PC-3 (cell line): ENCODE results near the gene HSD11B1. TPM values are rescaled to one million over a fixed set of nuclear protein-coding genes. Genes with fewer than 3 reads are reported as not detected.

Source experiments
- ATAC-seq: fragments of 200-7000 bp; cut with Tn5 transposase; 2 replicates; pipeline ENCODE4 v1.9.1; 2020; ENCODE audit warnings: mild to moderate bottlenecking, moderate library complexity
- BruUV-seq: library from RNA; stranded (reverse); fragments of 400-500 nt; replicated peaks from 2 replicates; lab custom pipeline; 2021; lab: Mats Ljungman, UMichigan
- CTCF ChIA-PET: fragments of 300-600 bp; sonication (Branson Sonifier 250); formaldehyde crosslinking; loops from one replicate; lab custom pipeline; 2022; ENCODE audit warnings: antibody characterized with exemption; lab: Charles Lee
- POLR2A ChIA-PET: fragments of 300-600 bp; sonication (Branson Sonifier 250); formaldehyde crosslinking; loops from one replicate; lab custom pipeline; 2022; ENCODE audit warnings: antibody characterized with exemption; ENCODE audit not compliant: unreplicated experiment; lab: Charles Lee
- DNase-seq: peaks from one replicate; pipeline ENCODE4 v3.0.0-alpha.2; 2015
- H2AFZ ChIP-seq: fragments of 300-600 bp; sonication (generic); 2 replicates; pipeline ENCODE4 v1.6.0; 2016; ENCODE audit warnings: antibody characterized with exemption, low read length
- H3F3A ChIP-seq: fragments of 300-600 bp; sonication (generic); one replicate; pipeline ENCODE4 v1.6.0; 2017; ENCODE audit warnings: antibody characterized with exemption, low read length, control low read depth, mild to moderate bottlenecking; ENCODE audit not compliant: unreplicated experiment
- H3K27ac ChIP-seq: fragments of 300-600 bp; sonication (generic); 2 replicates; pipeline ENCODE4 v1.5.1; 2016; ENCODE audit warnings: mild to moderate bottlenecking, low read length
- H3K27me3 ChIP-seq: fragments of 300-600 bp; sonication (generic); 2 replicates; pipeline ENCODE4 v1.6.1; 2016; ENCODE audit warnings: low read length, mixed read lengths
- H3K36me3 ChIP-seq: fragments of 300-600 bp; sonication (generic); 2 replicates; pipeline ENCODE4 v1.6.1; 2016; ENCODE audit warnings: low read depth, mixed run types, low read length, mixed read lengths
- H3K4me1 ChIP-seq: fragments of 300-600 bp; sonication (generic); 2 replicates; pipeline ENCODE4 v1.5.1; 2016; ENCODE audit warnings: low read length; ENCODE audit not compliant: insufficient read depth
- H3K4me2 ChIP-seq: fragments of 300-600 bp; sonication (generic); 2 replicates; pipeline ENCODE4 v1.6.0; 2016; ENCODE audit warnings: low read length
- H3K4me3 ChIP-seq: fragments of 300-600 bp; sonication (generic); 2 replicates; pipeline ENCODE4 v1.5.1; 2016; ENCODE audit warnings: mild to moderate bottlenecking, low read length, mixed read lengths
- H3K79me2 ChIP-seq: fragments of 300-600 bp; sonication (generic); 2 replicates; pipeline ENCODE4 v1.6.1; 2017; ENCODE audit warnings: low read length, mixed read lengths
- H3K9ac ChIP-seq: fragments of 300-600 bp; sonication (generic); 2 replicates; pipeline ENCODE4 v1.6.0; 2016; ENCODE audit warnings: mild to moderate bottlenecking, low read length
- H3K9me2 ChIP-seq: fragments of 300-600 bp; sonication (generic); replicated peaks from 2 replicates; pipeline ENCODE4 v1.6.1; 2016; ENCODE audit warnings: mixed run types, low read length, mixed read lengths
- H3K9me3 ChIP-seq: fragments of 300-600 bp; sonication (generic); 2 replicates; pipeline ENCODE4 v1.6.1; 2016; ENCODE audit warnings: low read length, mixed read lengths
- H4K20me1 ChIP-seq: fragments of 300-600 bp; sonication (generic); 2 replicates; pipeline ENCODE4 v1.6.1; 2016; ENCODE audit warnings: low read length, mixed read lengths
- CTCF ChIP-seq: fragments of 300-600 bp; sonication (generic); conservative IDR thresholded peaks from 2 replicates; pipeline ENCODE4 v1.5.1; 2017; ENCODE audit warnings: antibody characterized with exemption, low read depth, mild to moderate bottlenecking, low read length
- EZH2 ChIP-seq: fragments of 300-600 bp; sonication (generic); IDR thresholded peaks from one replicate; pipeline ENCODE4 v1.6.1; 2017; ENCODE audit warnings: antibody characterized with exemption, mild to moderate bottlenecking, low read length; ENCODE audit not compliant: unreplicated experiment
- EZH2phosphoT487 ChIP-seq: fragments of 300-600 bp; sonication (generic); IDR thresholded peaks from 2 replicates; pipeline ENCODE4 v1.6.1; 2018; ENCODE audit warnings: mild to moderate bottlenecking, antibody characterized with exemption, low read length, borderline replicate concordance
- intact Hi-C: fragments of 100-400 bp; cut with micrococcal nuclease; formaldehyde crosslinking; loops from 2 replicates; pipeline ENCODE4 v1.9.0; 2023
- total RNA-seq: library from RNA; depleted of rRNA; stranded (reverse); fragments of >200 nt; gene quantifications from 2 replicates; pipeline ENCODE4 v1.2.3, GENCODE V29; 2014

HSD11B1 gene
- total RNA-seq, 1 experiment from 2014 or later, result not detected

- Histone ChIP-seq H3K27ac (no peak overlapping the region), H4K20me1 (peaks cover 6% of the 10 kb centered on the region; the same call in 1 of the 2 replicates), H3K9ac (no peak overlapping the region), H3K4me2 (peak overlapping the region; percentile 84; the same call in 1 of the 2 replicates), H2AFZ (no peak overlapping the region), H3F3A (no peaks in the 10 kb centered on the region), H3K4me3 (no peak overlapping the region), H3K4me1 (peaks cover 61% of the 10 kb centered on the region), H3K36me3 (no peaks in the 10 kb centered on the region), H3K79me2 (peaks cover 41% of the 10 kb centered on the region), H3K9me3 (no peaks in the 10 kb centered on the region), H3K27me3 (no peaks in the 10 kb centered on the region), H3K9me2 (no peaks in the 10 kb centered on the region)
- ATAC-seq (no peak), DNase-seq (peak; percentile 45)
- TF ChIP-seq EZH2 (no peak), CTCF (no peak), EZH2phosphoT487 (no peak)
- intact Hi-C loops, result no loop called here
- no TSS peak for BruUV-seq
- CTCF ChIA-PET, result interaction anchor here (0.7 kb wide), 1 partner anchor 20 kb away, joined by 3 read pairs; no protein-coding TSS in a partner anchor
- POLR2A ChIA-PET, result interaction anchor here (0.6 to 1.8 kb wide), 2 partner anchors 15 to 20 kb away, joined by 4 to 5 read pairs; partner anchors contain the start of gene LAMB3
These were observed 31.7 kb upstream of the HSD11B1 start for GRCh38 chr1:209672705-209673630.

GRCh38 chr1:209673631-209674417 lies 30.8 kb upstream of the HSD11B1 start:
- ATAC-seq (no peak), DNase-seq (no peak)
- Histone ChIP-seq H4K20me1 (peaks cover 6% of the 10 kb centered on the region; the same call in 1 of the 2 replicates), H3K4me3 (peak overlapping the region; percentile 71; the same call in 1 of the 2 replicates), H3K36me3 (no peaks in the 10 kb centered on the region), H3K9ac (no peak overlapping the region), H3K4me2 (peak overlapping the region; percentile 84), H3K27ac (no peak overlapping the region), H3K4me1 (peaks cover 59% of the 10 kb centered on the region), H2AFZ (no peak overlapping the region), H3K27me3 (no peaks in the 10 kb centered on the region), H3K9me2 (no peaks in the 10 kb centered on the region), H3K9me3 (no peaks in the 10 kb centered on the region), H3K79me2 (peaks cover 41% of the 10 kb centered on the region), H3F3A (no peaks in the 10 kb centered on the region)
- no TSS peak for BruUV-seq
- ChIA-PET CTCF (no interaction called here), POLR2A (interaction anchor here (0.6 to 2.4 kb wide), 5 partner anchors 14 to 25 kb away, joined by 3 to 19 read pairs (median 5); partner anchors contain the start of gene LAMB3)
- TF ChIP-seq CTCF, result no peak
- TF ChIP-seq EZH2phosphoT487, result no peak
- no peak for TF ChIP-seq EZH2
- intact Hi-C loops, result no loop called here
